Measurements from ENCODE around the gene NAV3. TPM values are rescaled to one million over a fixed set of nuclear protein-coding genes. Genes with fewer than 3 reads are reported as not detected.

NAV3 gene
- total RNA-seq (2014; rRNA removed; shearing (Covaris generic); ENCODE audit: low replicate concordance): 34.8 and 56.0 TPM in 2 replicates

GRCh38 chr12:77830583-77831351 is at the start of gene NAV3:
NAV3 (plus strand) TSS chr12:77830894; CDS start chr12:77831462, 568 bp downstream.
- no peak for DNase-seq (ENCODE audit: low read depth)
- in situ Hi-C loops (cut with HindIII; ENCODE audit: low pct_unique_long_range_greater_than_20kb, low sequenced_read_pairs): no loop called here

- in situ Hi-C loops (cut with HindIII; ENCODE audit: low pct_unique_long_range_greater_than_20kb, low sequenced_read_pairs): no loop called here
- DNase-seq (ENCODE audit: low read depth): no peak
Measured at GRCh38 chr12:77782034-77782433, 48.7 kb upstream of the NAV3 start.

- in situ Hi-C loops (cut with HindIII; ENCODE audit: low pct_unique_long_range_greater_than_20kb, low sequenced_read_pairs): no loop called here
Measured at GRCh38 chr12:77782766-77783165, 47.9 kb upstream of the NAV3 start.

GRCh38 chr12:77785211-77785610 is 45.5 kb upstream of the NAV3 start:
- no peak for DNase-seq (ENCODE audit: low read depth)
- in situ Hi-C loops (cut with HindIII; ENCODE audit: low pct_unique_long_range_greater_than_20kb, low sequenced_read_pairs): no loop called here

More at GRCh38 chr12:77782766-77783165, 47.9 kb upstream of the NAV3 start:
- DNase-seq (ENCODE audit: low read depth): no peak

GRCh38 chr12:77786675-77787074 is 44.0 kb upstream of the NAV3 start:
- no peak for DNase-seq (ENCODE audit: low read depth)
- in situ Hi-C loops (cut with HindIII; ENCODE audit: low pct_unique_long_range_greater_than_20kb, low sequenced_read_pairs): no loop called here

- in situ Hi-C loops (cut with HindIII; ENCODE audit: low pct_unique_long_range_greater_than_20kb, low sequenced_read_pairs): no loop called here
- no peak for DNase-seq (ENCODE audit: low read depth)
Measured at GRCh38 chr12:77788231-77789168, 42.2 kb upstream of the NAV3 start.

- no peak for DNase-seq (ENCODE audit: low read depth)
- in situ Hi-C loops (cut with HindIII; ENCODE audit: low pct_unique_long_range_greater_than_20kb, low sequenced_read_pairs): no loop called here
Measured at GRCh38 chr12:77795699-77796098, 35.0 kb upstream of the NAV3 start.

- in situ Hi-C loops (cut with HindIII; ENCODE audit: low pct_unique_long_range_greater_than_20kb, low sequenced_read_pairs): no loop called here
Measured at GRCh38 chr12:77796775-77797174, 33.9 kb upstream of the NAV3 start.

GRCh38 chr12:77800501-77800900 is 30.2 kb upstream of the NAV3 start:
- DNase-seq (ENCODE audit: low read depth): no peak
- in situ Hi-C loops (cut with HindIII; ENCODE audit: low pct_unique_long_range_greater_than_20kb, low sequenced_read_pairs): no loop called here

More at GRCh38 chr12:77796775-77797174, 33.9 kb upstream of the NAV3 start:
- DNase-seq (ENCODE audit: low read depth): peak; percentile 27

GRCh38 chr12:77808534-77808933 is 22.2 kb upstream of the NAV3 start:
- in situ Hi-C loops (cut with HindIII; ENCODE audit: low pct_unique_long_range_greater_than_20kb, low sequenced_read_pairs): no loop called here
- DNase-seq (ENCODE audit: low read depth): no peak

GRCh38 chr12:77813558-77813957 is 17.1 kb upstream of the NAV3 start:
- DNase-seq (ENCODE audit: low read depth): no peak
- in situ Hi-C loops (cut with HindIII; ENCODE audit: low pct_unique_long_range_greater_than_20kb, low sequenced_read_pairs): no loop called here

GRCh38 chr12:77814386-77814785 is 16.3 kb upstream of the NAV3 start:
- in situ Hi-C loops (cut with HindIII; ENCODE audit: low pct_unique_long_range_greater_than_20kb, low sequenced_read_pairs): no loop called here
- no peak for DNase-seq (ENCODE audit: low read depth)

- no peak for DNase-seq (ENCODE audit: low read depth)
- in situ Hi-C loops (cut with HindIII; ENCODE audit: low pct_unique_long_range_greater_than_20kb, low sequenced_read_pairs): no loop called here
Measured at GRCh38 chr12:77816196-77816595, 14.5 kb upstream of the NAV3 start.

GRCh38 chr12:77817276-77817675 is 13.4 kb upstream of the NAV3 start:
- in situ Hi-C loops (cut with HindIII; ENCODE audit: low pct_unique_long_range_greater_than_20kb, low sequenced_read_pairs): no loop called here

GRCh38 chr12:77818351-77818750 is 12.3 kb upstream of the NAV3 start:
- in situ Hi-C loops (cut with HindIII; ENCODE audit: low pct_unique_long_range_greater_than_20kb, low sequenced_read_pairs): no loop called here

More at GRCh38 chr12:77817276-77817675, 13.4 kb upstream of the NAV3 start:
- no peak for DNase-seq (ENCODE audit: low read depth)

GRCh38 chr12:77821699-77822203 is 8.9 kb upstream of the NAV3 start:
- in situ Hi-C loops (cut with HindIII; ENCODE audit: low pct_unique_long_range_greater_than_20kb, low sequenced_read_pairs): no loop called here
- DNase-seq (ENCODE audit: low read depth): no peak

More at GRCh38 chr12:77818351-77818750, 12.3 kb upstream of the NAV3 start:
- no peak for DNase-seq (ENCODE audit: low read depth)

- in situ Hi-C loops (cut with HindIII; ENCODE audit: low pct_unique_long_range_greater_than_20kb, low sequenced_read_pairs): no loop called here
Measured at GRCh38 chr12:77833329-77833728, 2.6 kb downstream of the NAV3 start.

GRCh38 chr12:77834618-77835017 is 3.9 kb downstream of the NAV3 start:
- no peak for DNase-seq (ENCODE audit: low read depth)
- in situ Hi-C loops (cut with HindIII; ENCODE audit: low pct_unique_long_range_greater_than_20kb, low sequenced_read_pairs): no loop called here

More at GRCh38 chr12:77833329-77833728, 2.6 kb downstream of the NAV3 start:
- DNase-seq (ENCODE audit: low read depth): no peak

GRCh38 chr12:77835969-77836368 is 5.3 kb downstream of the NAV3 start:
- in situ Hi-C loops (cut with HindIII; ENCODE audit: low pct_unique_long_range_greater_than_20kb, low sequenced_read_pairs): no loop called here
- DNase-seq (ENCODE audit: low read depth): no peak
